Thymus (tissue), 11 donors: ENCODE measurements around the gene SH2D1B. TPM values are rescaled to one million over a fixed set of nuclear protein-coding genes. Genes with fewer than 3 reads are reported as not detected.

Source experiments
- DNase-seq, 9 donors: peaks; one replicate each; pipeline ENCODE4 v3.0.0-alpha.2; 2013; ENCODE audit warnings: low spot score in 9 of 9, low read depth in 6 of 9, missing footprints in 1 of 9
- H3K27ac ChIP-seq, 2 donors: one replicate each; pipeline ENCODE4 v1.5.1; 2013; ENCODE audit warnings: control low read depth in 1 of 2, low read depth in 1 of 2, low read length in 1 of 2, mild to moderate bottlenecking in 1 of 2, moderate library complexity in 1 of 2
- H3K27me3 ChIP-seq, 2 donors: one replicate each; pipeline ENCODE4 v1.5.1; 2013; ENCODE audit warnings: low read length in 1 of 2; ENCODE audit not compliant: control insufficient read depth in 2 of 2, insufficient read depth in 1 of 2
- H3K36me3 ChIP-seq, 2 donors: one replicate each; pipeline ENCODE4 v1.5.1; 2013; ENCODE audit warnings: low read length in 1 of 2, mild to moderate bottlenecking in 1 of 2, moderate library complexity in 1 of 2; ENCODE audit not compliant: control insufficient read depth in 2 of 2, insufficient read depth in 2 of 2
- H3K4me1 ChIP-seq, 2 donors: one replicate each; pipeline ENCODE4 v1.5.1; 2013; ENCODE audit warnings: low read length in 2 of 2; ENCODE audit not compliant: control insufficient read depth in 2 of 2, insufficient read depth in 2 of 2
- H3K4me3 ChIP-seq, 2 donors: one replicate each; pipeline ENCODE4 v1.5.1; 2013; ENCODE audit warnings: low read length in 2 of 2, control low read depth in 1 of 2, mild to moderate bottlenecking in 1 of 2
- H3K9me3 ChIP-seq, 2 donors: one replicate each; pipeline ENCODE4 v1.5.1; 2013; ENCODE audit warnings: low read length in 1 of 2, mild to moderate bottlenecking in 1 of 2; ENCODE audit not compliant: control insufficient read depth in 2 of 2, insufficient read depth in 1 of 2
- WGBS: extraction: QIAGEN DNeasy Blood & Tissue Kit; methylation state at CpG from one replicate; pipeline ENCODE4 v1.1.7; 2013; 5-methylcytosine and 5-hydroxymethylcytosine counted together
- polyA plus RNA-seq: library from polyadenylated mRNA; stranded (reverse); fragments of 200-250 nt; gene quantifications from one replicate; pipeline ENCODE4 v1.2.3, GENCODE V29; 2013
- total RNA-seq: library from RNA; stranded (reverse); fragments of 120-200 nt; gene quantifications from one replicate; pipeline ENCODE4 v1.2.4, GENCODE V29; 2013
- donor health status: healthy.

SH2D1B gene
- total and polyA plus RNA-seq, 2 donors: 0.27 to 0.47 TPM

DNA sequence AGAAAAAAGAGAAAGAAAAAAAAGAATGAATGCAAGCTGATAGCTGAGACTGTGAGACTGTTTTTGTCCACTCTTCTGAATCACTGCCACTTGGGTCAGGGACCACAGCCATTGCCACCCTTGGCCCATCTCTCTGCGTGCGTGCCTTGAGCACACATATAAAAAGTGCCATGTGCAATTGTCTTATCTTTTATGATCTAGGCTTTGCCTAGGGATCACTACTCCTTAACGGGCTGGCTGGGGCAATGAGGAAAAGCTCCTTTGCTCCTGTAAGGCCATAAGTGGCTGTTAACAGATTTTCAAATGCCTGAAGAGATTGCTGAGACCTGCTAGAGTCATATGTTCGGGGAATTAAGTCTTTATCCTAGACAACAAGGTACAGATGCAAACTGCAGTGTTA is 43.5 kb downstream of the SH2D1B start:
- H3K27me3 ChIP-seq: no peaks in the 10 kb centered on the region
- H3K4me1 ChIP-seq: peaks cover 0 to 3% of the 10 kb centered on the region in 2 donors
- H3K9me3 ChIP-seq: no peaks in the 10 kb centered on the region
- 74% methylated on average over 4 of the region's 4 CpGs for WGBS
- no peak for DNase-seq
- H3K27ac ChIP-seq: no peak overlapping the region
- H3K36me3 ChIP-seq: no peaks in the 10 kb centered on the region
- H3K4me3 ChIP-seq: no peak overlapping the region

DNA sequence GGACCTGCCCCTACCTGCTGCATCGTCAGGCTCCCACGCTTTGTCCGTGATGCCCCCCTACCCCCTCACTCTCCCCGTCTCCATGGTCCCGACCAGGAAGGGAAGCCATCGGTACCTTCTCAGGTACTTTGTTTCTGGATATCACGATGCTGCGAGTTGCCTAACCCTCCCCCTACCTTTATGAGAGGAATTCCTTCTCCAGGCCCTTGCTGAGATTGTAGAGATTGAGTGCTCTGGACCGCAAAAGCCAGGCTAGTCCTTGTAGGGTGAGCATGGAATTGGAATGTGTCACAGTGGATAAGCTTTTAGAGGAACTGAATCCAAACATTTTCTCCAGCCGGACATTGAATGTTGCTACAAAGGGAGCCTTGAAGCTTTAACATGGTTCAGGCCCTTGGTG is 44.2 kb downstream of the SH2D1B start:
- no peak overlapping the region for H3K4me3 ChIP-seq
- DNase-seq: no peak
- H3K27me3 ChIP-seq: no peaks in the 10 kb centered on the region
- WGBS: 98% methylated on average over 10 of the region's 10 CpGs
- H3K27ac ChIP-seq: no peak overlapping the region
- H3K4me1 ChIP-seq: peaks cover 0 to 3% of the 10 kb centered on the region in 2 donors
- H3K9me3 ChIP-seq: no peaks in the 10 kb centered on the region
- H3K36me3 ChIP-seq: no peaks in the 10 kb centered on the region

DNA sequence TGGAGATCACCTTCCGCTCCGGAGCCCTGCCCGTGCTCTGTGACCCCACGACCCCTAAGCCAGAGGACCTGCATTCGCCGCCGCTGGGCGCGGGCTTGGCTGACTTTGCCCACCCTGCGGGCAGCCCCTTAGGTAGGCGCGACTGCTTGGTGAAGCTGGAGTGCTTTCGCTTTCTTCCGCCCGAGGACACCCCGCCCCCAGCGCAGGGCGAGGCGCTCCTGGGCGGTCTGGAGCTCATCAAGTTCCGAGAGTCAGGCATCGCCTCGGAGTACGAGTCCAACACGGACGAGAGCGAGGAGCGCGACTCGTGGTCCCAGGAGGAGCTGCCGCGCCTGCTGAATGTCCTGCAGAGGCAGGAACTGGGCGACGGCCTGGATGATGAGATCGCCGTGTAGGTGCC is 44.9 kb downstream of the SH2D1B start:
- no peaks in the 10 kb centered on the region for H3K4me1 ChIP-seq
- DNase-seq: no peak
- no peaks in the 10 kb centered on the region for H3K27me3 ChIP-seq
- H3K36me3 ChIP-seq: no peaks in the 10 kb centered on the region
- H3K27ac ChIP-seq: no peak overlapping the region
- H3K9me3 ChIP-seq: no peaks in the 10 kb centered on the region
- no peak overlapping the region for H3K4me3 ChIP-seq
- WGBS: 96% methylated on average over 36 of the region's 36 CpGs

DNA sequence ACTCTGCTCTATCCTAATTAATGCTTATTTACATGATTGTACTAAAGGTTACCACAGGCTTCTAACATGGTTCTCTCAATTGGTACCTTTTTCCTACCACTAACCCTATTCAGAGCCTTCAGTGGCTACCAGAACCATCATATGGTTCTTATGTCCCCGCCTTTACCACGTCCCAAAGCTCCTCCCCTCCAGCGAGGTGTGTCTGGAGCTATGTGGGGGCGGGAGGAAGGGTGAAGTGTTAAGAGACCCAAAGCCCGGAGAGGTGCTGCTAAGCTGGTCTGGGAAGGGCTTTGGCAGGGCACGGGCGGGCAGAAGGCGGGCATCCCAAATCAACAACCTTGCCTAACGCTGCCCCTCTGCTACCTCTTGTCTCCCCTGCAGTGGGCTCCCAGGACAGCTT is 45.3 kb downstream of the SH2D1B start:
- H3K9me3 ChIP-seq: no peaks in the 10 kb centered on the region
- no peaks in the 10 kb centered on the region for H3K27me3 ChIP-seq
- H3K4me1 ChIP-seq: no peaks in the 10 kb centered on the region
- H3K36me3 ChIP-seq: no peaks in the 10 kb centered on the region
- no peak overlapping the region for H3K4me3 ChIP-seq
- 96% methylated on average over 9 of the region's 9 CpGs for WGBS
- H3K27ac ChIP-seq: no peak overlapping the region
- DNase-seq: no peak

GRCh38 chr1:162366149-162366548 is 45.8 kb downstream of the SH2D1B start:
- Histone ChIP-seq H3K36me3 (no peaks in the 10 kb centered on the region), H3K4me1 (no peaks in the 10 kb centered on the region), H3K27me3 (no peaks in the 10 kb centered on the region), H3K9me3 (no peaks in the 10 kb centered on the region), H3K27ac (no peak overlapping the region), H3K4me3 (no peak overlapping the region)
- WGBS: 74% methylated on average over 4 of the region's 4 CpGs
- no peak for DNase-seq

DNA sequence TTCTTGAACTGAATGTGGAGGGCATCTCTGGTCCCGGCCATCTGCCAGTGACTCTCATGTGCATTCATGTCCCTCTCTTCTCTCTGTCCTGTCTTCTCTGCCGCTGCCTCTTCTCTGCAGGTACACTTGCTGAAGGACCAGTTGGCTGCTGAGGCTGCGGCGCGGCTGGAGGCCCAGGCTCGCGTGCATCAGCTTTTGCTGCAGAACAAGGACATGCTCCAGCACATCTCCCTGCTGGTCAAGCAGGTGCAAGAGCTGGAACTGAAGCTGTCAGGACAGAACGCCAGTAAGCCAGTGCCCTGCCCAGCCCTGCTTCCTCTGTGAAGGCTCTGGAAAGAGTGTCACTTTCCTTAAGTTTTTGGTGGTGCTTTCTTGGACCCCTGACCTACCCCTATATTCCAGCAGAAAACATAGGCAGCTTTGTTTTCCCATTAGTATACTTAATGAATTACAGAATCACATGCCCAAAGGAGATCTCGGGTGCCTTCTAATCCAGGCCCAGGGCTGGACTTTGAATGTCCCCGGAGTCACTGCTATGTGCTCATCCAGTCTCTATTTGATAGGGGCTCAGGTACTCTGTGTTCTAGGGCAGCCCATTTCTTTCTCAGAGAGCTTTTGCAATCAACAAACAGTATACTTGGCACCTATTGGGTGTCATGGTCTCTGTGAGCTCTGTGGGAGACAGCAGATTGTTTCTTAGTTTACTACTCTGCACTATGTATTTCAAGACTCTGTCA is 46.5 kb downstream of the SH2D1B start:
- H3K4me1 ChIP-seq: no peaks in the 10 kb centered on the region
- no peaks in the 10 kb centered on the region for H3K27me3 ChIP-seq
- WGBS: 92% methylated on average over 10 of the region's 10 CpGs
- H3K36me3 ChIP-seq: no peaks in the 10 kb centered on the region
- no peak for DNase-seq
- H3K9me3 ChIP-seq: no peaks in the 10 kb centered on the region
- H3K27ac ChIP-seq: no peak overlapping the region
- no peak overlapping the region for H3K4me3 ChIP-seq

DNA sequence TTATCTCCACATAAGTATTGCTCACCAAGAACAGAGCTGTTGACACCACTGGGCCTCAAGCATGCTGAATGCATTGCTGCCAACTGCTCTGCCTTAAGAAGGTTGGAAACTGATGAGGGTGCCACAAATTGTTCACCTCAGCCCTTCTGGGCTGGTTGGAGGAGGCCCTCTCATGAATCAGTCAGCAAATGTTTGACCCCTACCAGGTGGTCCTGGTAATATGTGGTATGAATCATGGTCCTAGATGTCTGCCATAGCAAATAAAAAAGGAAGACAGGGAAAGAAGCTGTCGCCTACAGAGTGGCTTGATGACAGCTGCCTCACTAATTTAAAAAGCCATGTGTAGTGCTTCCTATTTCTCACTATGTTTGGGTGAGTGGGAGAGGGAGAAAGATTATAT is 47.4 kb downstream of the SH2D1B start:
- Histone ChIP-seq H3K9me3 (no peaks in the 10 kb centered on the region), H3K4me1 (no peaks in the 10 kb centered on the region), H3K4me3 (no peak overlapping the region), H3K27me3 (no peaks in the 10 kb centered on the region), H3K36me3 (no peaks in the 10 kb centered on the region), H3K27ac (no peak overlapping the region)
- WGBS: 92% methylated on average over 1 of the region's 1 CpG
- DNase-seq: no peak

- no peak overlapping the region for H3K4me3 ChIP-seq
- WGBS: 95% methylated on average over 3 of the region's 3 CpGs
- H3K4me1 ChIP-seq: no peaks in the 10 kb centered on the region
- no peaks in the 10 kb centered on the region for H3K9me3 ChIP-seq
- no peaks in the 10 kb centered on the region for H3K36me3 ChIP-seq
- no peak for DNase-seq
- no peak overlapping the region for H3K27ac ChIP-seq
- H3K27me3 ChIP-seq: no peaks in the 10 kb centered on the region
Measured at GRCh38 chr1:162363823-162364222, 48.1 kb downstream of the SH2D1B start.

DNA sequence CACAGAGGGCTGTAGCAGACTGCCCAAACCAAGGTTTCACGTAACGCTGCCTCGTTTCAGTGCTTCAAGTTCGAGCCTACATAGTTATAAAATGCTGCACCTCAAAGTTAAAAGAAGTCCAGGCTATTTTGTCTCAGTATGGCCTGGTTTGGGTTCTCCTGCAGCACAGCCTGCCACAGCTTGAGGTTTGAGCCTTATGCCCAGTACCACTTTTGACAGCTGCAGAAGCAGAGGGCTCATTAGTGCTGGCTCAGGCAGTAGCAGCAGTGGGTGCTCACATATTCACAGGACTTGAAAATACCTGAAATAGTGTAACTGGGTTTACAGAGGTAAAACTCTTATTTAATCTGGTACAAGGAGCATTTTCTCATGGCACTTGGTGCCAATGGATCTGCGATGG is 50.6 kb downstream of the SH2D1B start:
- Histone ChIP-seq H3K4me3 (no peak overlapping the region), H3K4me1 (no peaks in the 10 kb centered on the region), H3K27ac (no peak overlapping the region), H3K27me3 (no peaks in the 10 kb centered on the region), H3K9me3 (no peaks in the 10 kb centered on the region), H3K36me3 (no peaks in the 10 kb centered on the region)
- 96% methylated on average over 5 of the region's 5 CpGs for WGBS
- no peak for DNase-seq
